Measurements from ENCODE around the gene AMBRA1.

- TF ChIP-seq CTCF (IDR thresholded peaks at IDR 0.05) (no peak), EP300 (IDR thresholded peaks at IDR 0.05; ENCODE audit: borderline replicate concordance in 1 of 2, low read depth in 1 of 2, low read length in 1 of 2) (no peak), POLR2AphosphoS5 (IDR thresholded peaks at IDR 0.05; ENCODE audit: low read depth, low read length) (no peak), RCOR1 (IDR thresholded peaks at IDR 0.05; ENCODE audit: low read length) (no peak), NRF1 (IDR thresholded peaks at IDR 0.05; ENCODE audit: low read depth, low read length) (no peak), MAX (IDR thresholded peaks at IDR 0.05; ENCODE audit: low read depth) (no peak), RFX5 (IDR thresholded peaks at IDR 0.05; ENCODE audit: low read length) (no peak), TCF12 (IDR thresholded peaks at IDR 0.05) (no peak)
Measured at GRCh38 chr11:46393759-46394158, 200.1 kb downstream of the AMBRA1 start.
